Measurements from ENCODE around the gene SIPA1L3. TPM values are rescaled to one million over a fixed set of nuclear protein-coding genes. Genes with fewer than 3 reads are reported as not detected.

SIPA1L3 gene
- total RNA-seq, 1 donor from 2014 or later: 3.4 TPM

DNA sequence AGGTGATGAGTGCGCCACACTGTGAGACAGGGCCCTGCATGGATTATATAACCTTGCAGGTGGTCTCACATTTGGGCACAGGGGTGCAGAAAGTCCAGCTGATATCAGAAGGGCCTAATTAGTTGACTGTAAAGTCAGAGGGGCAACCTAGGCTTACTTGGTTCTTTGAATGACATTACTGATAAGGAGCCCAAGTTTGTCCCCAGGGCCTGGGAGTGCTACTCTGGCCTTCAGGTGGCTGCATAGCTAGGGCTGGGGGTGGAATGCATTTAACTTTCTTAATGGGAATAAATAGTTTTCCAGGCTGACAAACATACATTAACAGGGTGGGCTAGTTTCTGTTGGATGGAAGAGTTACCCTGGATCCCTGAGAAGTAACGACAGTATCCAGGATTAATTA lies 3.9 kb upstream of the SIPA1L3 start:
- Histone ChIP-seq H3K4me3 (ENCODE audit: low read depth, low read length) (no peak overlapping the region), H3K27me3 (ENCODE audit: control insufficient read depth, insufficient read depth, low read length) (no peaks in the 10 kb centered on the region), H3K36me3 (ENCODE audit: control insufficient read depth, insufficient read depth, low read length) (no peaks in the 10 kb centered on the region)
- no peak for DNase-seq (ENCODE audit: low read depth)
- FAIRE-seq: no peak
- no peak for TF ChIP-seq CTCF (IDR thresholded peaks at IDR 0.05; ENCODE audit: insufficient read depth, low read length, severe bottlenecking)

DNA sequence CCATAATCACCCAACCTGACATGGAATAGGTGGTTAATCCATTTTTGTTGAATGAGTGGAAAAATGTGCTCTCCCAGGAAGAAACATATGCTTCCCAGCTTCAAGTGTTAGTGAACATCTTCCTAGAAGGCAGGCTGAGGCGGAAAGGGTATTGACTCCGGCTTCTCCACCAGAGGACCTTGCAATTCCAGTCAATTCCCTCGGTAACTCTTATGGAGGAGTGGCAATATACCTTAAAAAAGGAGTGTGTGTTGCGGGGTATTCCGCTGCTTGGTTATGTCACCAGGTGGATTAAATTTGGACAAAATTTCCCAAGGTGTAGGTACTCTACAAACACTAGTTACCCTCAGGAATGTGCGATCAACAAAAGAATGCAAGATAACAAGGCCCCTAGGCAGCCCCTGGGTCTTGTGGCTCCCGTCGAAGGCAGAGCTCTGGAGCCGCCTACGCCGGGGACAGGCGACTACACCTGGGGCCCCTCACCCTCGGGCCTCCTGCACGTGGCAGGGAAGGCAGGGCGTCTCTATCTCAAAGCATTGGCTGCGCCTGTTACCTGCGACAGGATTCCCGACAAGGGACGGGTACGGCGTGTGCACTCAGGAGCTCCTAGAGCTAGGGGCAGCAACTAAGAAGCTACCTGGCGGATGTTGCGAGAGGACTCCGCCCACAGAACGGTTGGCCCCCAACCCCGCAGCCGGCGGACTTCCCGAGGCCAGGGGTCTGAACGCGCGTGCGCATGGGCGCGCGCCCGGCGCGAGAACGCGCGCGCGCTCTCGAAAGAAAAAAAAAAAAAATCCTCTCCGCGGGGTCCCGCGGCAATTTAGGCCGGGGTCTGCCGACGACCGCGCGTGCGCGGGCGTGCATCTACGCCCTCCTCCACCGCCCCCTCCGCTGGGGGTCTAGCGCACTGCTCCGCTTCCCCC lies 801 bp upstream of the SIPA1L3 start, which contains the start of gene WDR87:
Gene WDR87, minus strand, starts transcription at position 649 of the 923 bp plus-strand sequence. CDS start 8,355 bp downstream, outside the sequence.
- Histone ChIP-seq H3K4me3 (ENCODE audit: low read depth, low read length) (peak within 1 kb of the TSS; percentile 73), H3K27me3 (ENCODE audit: control insufficient read depth, insufficient read depth, low read length) (no peaks in the 10 kb centered on the region), H3K36me3 (ENCODE audit: control insufficient read depth, insufficient read depth, low read length) (no peaks in the 10 kb centered on the region)
- DNase-seq (ENCODE audit: low read depth) (peak; percentile 35), FAIRE-seq (no peak)
- peak; percentile 13 for TF ChIP-seq CTCF (IDR thresholded peaks at IDR 0.05; ENCODE audit: insufficient read depth, low read length, severe bottlenecking)

DNA sequence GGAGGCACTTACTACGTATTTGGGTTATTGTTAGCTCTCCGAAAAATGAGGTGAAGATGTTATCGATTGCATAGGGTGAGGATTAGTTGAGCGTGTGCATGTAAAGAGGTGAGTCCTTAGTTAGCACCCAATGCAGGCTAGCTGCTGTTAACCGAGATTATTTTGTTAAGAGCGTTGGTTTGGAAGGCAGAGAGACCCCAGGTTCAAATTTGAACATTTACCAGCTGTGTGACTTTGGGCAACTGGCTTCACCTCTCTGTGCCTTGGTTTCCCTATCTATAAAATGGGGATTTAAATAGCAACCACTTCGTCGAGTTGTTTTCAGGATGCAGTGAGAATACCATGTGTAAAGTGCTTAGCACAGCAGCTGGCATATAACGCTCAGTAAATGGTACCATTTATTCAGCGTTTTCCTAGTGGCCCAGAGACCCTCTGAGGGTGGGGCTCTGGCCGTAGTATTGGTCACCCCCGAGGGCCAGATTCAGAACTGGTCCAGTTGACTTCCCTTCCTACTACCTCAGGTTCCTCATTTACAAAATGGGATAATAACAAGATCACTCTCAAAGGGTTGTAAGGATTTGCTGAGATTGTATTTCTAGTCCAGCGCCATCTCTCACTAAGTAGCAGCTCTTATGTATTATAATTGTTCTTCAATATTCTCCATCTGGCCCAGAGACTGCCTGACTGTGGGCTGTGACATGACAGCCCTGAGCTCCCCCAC lies 887 bp downstream of the SIPA1L3 start:
- H3K36me3 ChIP-seq (ENCODE audit: control insufficient read depth, insufficient read depth, low read length): no peaks in the 10 kb centered on the region
- DNase-seq (ENCODE audit: low read depth) (no peak), FAIRE-seq (no peak)
- peak overlapping the region; percentile 73 for H3K4me3 ChIP-seq (ENCODE audit: low read depth, low read length)
- no peak for TF ChIP-seq CTCF (IDR thresholded peaks at IDR 0.05; ENCODE audit: insufficient read depth, low read length, severe bottlenecking)
- no peaks in the 10 kb centered on the region for H3K27me3 ChIP-seq (ENCODE audit: control insufficient read depth, insufficient read depth, low read length)

- TF ChIP-seq CTCF (IDR thresholded peaks at IDR 0.05; ENCODE audit: insufficient read depth, low read length, severe bottlenecking): no peak
- no peak for DNase-seq (ENCODE audit: low read depth)
- no peaks in the 10 kb centered on the region for H3K27me3 ChIP-seq (ENCODE audit: control insufficient read depth, insufficient read depth, low read length)
- no peak overlapping the region for H3K4me3 ChIP-seq (ENCODE audit: low read depth, low read length)
- no peak for FAIRE-seq
- no peaks in the 10 kb centered on the region for H3K36me3 ChIP-seq (ENCODE audit: control insufficient read depth, insufficient read depth, low read length)
These were observed 2.7 kb downstream of the SIPA1L3 start for GRCh38 chr19:37909661-37910199.

DNA sequence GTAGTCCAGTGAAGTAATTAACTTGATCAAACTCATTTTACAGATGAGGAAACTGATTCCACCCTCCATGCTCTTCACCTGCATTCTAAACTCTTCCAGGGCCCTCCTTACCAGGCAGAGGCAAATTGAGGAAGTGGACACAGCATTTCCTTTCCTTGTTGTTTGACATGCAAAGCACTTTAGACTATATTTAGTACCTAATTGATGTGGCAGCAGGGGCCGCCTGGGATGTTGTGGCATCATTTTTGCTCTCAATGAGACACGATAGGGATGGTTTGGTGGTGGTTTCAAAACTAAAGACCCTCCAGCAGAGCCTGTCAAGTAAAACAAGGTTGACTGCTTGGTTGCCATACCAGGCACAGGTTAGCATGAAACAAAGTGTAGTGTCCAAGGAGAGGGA lies 7.9 kb downstream of the SIPA1L3 start:
- FAIRE-seq: no peak
- H3K36me3 ChIP-seq (ENCODE audit: control insufficient read depth, insufficient read depth, low read length): no peaks in the 10 kb centered on the region
- no peak overlapping the region for H3K4me3 ChIP-seq (ENCODE audit: low read depth, low read length)
- DNase-seq (ENCODE audit: low read depth): no peak
- TF ChIP-seq CTCF (IDR thresholded peaks at IDR 0.05; ENCODE audit: insufficient read depth, low read length, severe bottlenecking): no peak
- no peaks in the 10 kb centered on the region for H3K27me3 ChIP-seq (ENCODE audit: control insufficient read depth, insufficient read depth, low read length)
